HCT116 (cell line): Measurements from ENCODE around the gene TBX4. TPM values are rescaled to one million over a fixed set of nuclear protein-coding genes. Genes with fewer than 3 reads are reported as not detected.

Source experiments
- ATAC-seq: fragments of 200-7000 bp; cut with Tn5 transposase; 2 replicates; pipeline ENCODE4 v1.9.1; 2020; ENCODE audit warnings: mild to moderate bottlenecking, moderate library complexity
- BruUV-seq: library from RNA; stranded (reverse); fragments of 400-500 nt; replicated peaks from 2 replicates; lab custom pipeline; 2021; lab: Mats Ljungman, UMichigan
- CTCF ChIA-PET: fragments of 300-600 bp; sonication (Branson Sonifier 250); formaldehyde crosslinking; loops from one replicate; lab custom pipeline; 2021; ENCODE audit warnings: antibody characterized with exemption; lab: Charles Lee
- POLR2A ChIA-PET: fragments of 300-600, 350-600 bp; sonication (Branson Sonifier 250); formaldehyde crosslinking; loops from one replicate; lab custom pipeline; 2021; ENCODE audit warnings: antibody characterized with exemption; lab: Charles Lee
- RAD21 ChIA-PET, 2 experiments: fragments of 300-600 bp; sonication (Branson Sonifier 250); formaldehyde crosslinking; loops; one replicate each; lab custom pipeline; 2023; ENCODE audit warnings: low total read pairs in 2 of 2; ENCODE audit not compliant: uncharacterized antibody in 2 of 2, unreplicated experiment in 2 of 2, low non-redundant PET in 1 of 2; lab: Charles Lee
- DNase-seq: peaks from one replicate; pipeline ENCODE4 v3.0.0-alpha.2; 2010; ENCODE audit warnings: low read depth, low spot score
- H2AFZ ChIP-seq: fragments of 200-600 bp; shearing (Covaris generic), sonication (generic); 2 replicates; pipeline ENCODE4 v1.6.1; 2017; ENCODE audit warnings: low read depth, mixed run types, mixed read lengths, antibody characterized with exemption, low read length; ENCODE audit not compliant: poor library complexity, severe bottlenecking
- H3K27ac ChIP-seq: 2 replicates; pipeline ENCODE4 v1.5.1; 2012; ENCODE audit warnings: low read depth, low read length
- H3K27me3 ChIP-seq: fragments of 200-600 bp; sonication (generic); 2 replicates; pipeline ENCODE4 v1.6.1; 2016; ENCODE audit warnings: mixed run types, low read length, mixed read lengths; ENCODE audit not compliant: insufficient read depth
- H3K36me3 ChIP-seq, 2 experiments: fragments of 200-500 bp in 1 of 2; fragments of 200-600 bp in 1 of 2; sonication (Bioruptor generic) in 1 of 2; sonication (generic) in 1 of 2; 2 replicates each; pipeline versions ENCODE4 v1.5.1 to v1.6.1; 2014 to 2016; ENCODE audit warnings: low read length in 2 of 2, inconsistent platforms in 1 of 2, mixed read lengths in 1 of 2, mixed run types in 1 of 2; ENCODE audit not compliant: insufficient read depth in 2 of 2, control insufficient read depth in 1 of 2
- H3K4me1 ChIP-seq, 2 experiments: fragments of 200-600 bp in 1 of 2; sonication (generic) in 1 of 2; 2 replicates each; pipeline versions ENCODE4 v1.5.1 to v1.6.1; 2012 to 2017; ENCODE audit warnings: low read length in 2 of 2, inconsistent platforms in 1 of 2, mild to moderate bottlenecking in 1 of 2, mixed read lengths in 1 of 2, mixed run types in 1 of 2, moderate library complexity in 1 of 2; ENCODE audit not compliant: insufficient read depth in 2 of 2, control insufficient read depth in 1 of 2
- H3K4me2 ChIP-seq: fragments of 200-600 bp; sonication (generic); 2 replicates; pipeline ENCODE4 v1.6.1; 2017; ENCODE audit warnings: mixed run types, low read length, mixed read lengths
- H3K4me3 ChIP-seq, 2 experiments: fragments of 200-600 bp in 1 of 2; sonication (generic) in 1 of 2; replicated peaks in 1 of 2; 2 replicates each; pipeline ENCODE4 v1.5.1; 2011 to 2016; ENCODE audit warnings: low read length in 2 of 2, control low read depth in 1 of 2, low read depth in 1 of 2, mild to moderate bottlenecking in 1 of 2, mixed read lengths in 1 of 2, mixed run types in 1 of 2
- H3K79me2 ChIP-seq: fragments of 200-600 bp; sonication (generic); 2 replicates; pipeline ENCODE4 v1.6.1; 2017; ENCODE audit warnings: mild to moderate bottlenecking, mixed run types, low read length, moderate library complexity, mixed read lengths; ENCODE audit not compliant: insufficient read depth
- H3K9ac ChIP-seq: fragments of 200-600 bp; sonication (generic); 2 replicates; pipeline ENCODE4 v1.6.1; 2016; ENCODE audit warnings: low read length, mixed read lengths
- H3K9me2 ChIP-seq: fragments of 200-600 bp; sonication (generic), shearing (Covaris generic); 2 replicates; pipeline ENCODE4 v1.6.1; 2017; ENCODE audit warnings: mixed run types, mild to moderate bottlenecking, moderate library complexity; ENCODE audit not compliant: insufficient read depth
- H3K9me3 ChIP-seq, 2 experiments: fragments of 200-500 bp in 1 of 2; fragments of 200-600 bp in 1 of 2; sonication (Bioruptor generic) in 1 of 2; sonication (generic) in 1 of 2; 2 replicates each; pipeline ENCODE4 v1.6.1; 2014 to 2017; ENCODE audit warnings: low read length in 2 of 2, mixed read lengths in 2 of 2, inconsistent platforms in 1 of 2, low read depth in 1 of 2, mild to moderate bottlenecking in 1 of 2, mixed run types in 1 of 2, moderate library complexity in 1 of 2; ENCODE audit not compliant: control insufficient read depth in 1 of 2, insufficient read depth in 1 of 2
- H4K20me1 ChIP-seq: fragments of 200-600 bp; sonication (generic), shearing (Covaris generic); 2 replicates; pipeline ENCODE4 v1.6.1; 2017; ENCODE audit warnings: mixed run types, mild to moderate bottlenecking, moderate library complexity; ENCODE audit not compliant: insufficient read depth
- CBX3 ChIP-seq: IDR thresholded peaks from 2 replicates; pipeline ENCODE4 v1.6.1; 2012; ENCODE audit warnings: low read depth
- CEBPB ChIP-seq: IDR thresholded peaks from 2 replicates; pipeline ENCODE4 v1.6.1; 2012; ENCODE audit warnings: low read depth
- ELF1 ChIP-seq: IDR thresholded peaks from 2 replicates; pipeline ENCODE4 v1.6.1; 2012; ENCODE audit warnings: low read depth, borderline replicate concordance
- MAX ChIP-seq: IDR thresholded peaks from 2 replicates; pipeline ENCODE4 v1.6.1; 2012
- RAD21 ChIP-seq: IDR thresholded peaks from 2 replicates; pipeline ENCODE4 v1.6.1; 2012; ENCODE audit warnings: low read depth, mild to moderate bottlenecking
- SIN3A ChIP-seq: IDR thresholded peaks from 2 replicates; pipeline ENCODE4 v1.6.1; 2012; ENCODE audit warnings: low read depth
- SP1 ChIP-seq: IDR thresholded peaks from 2 replicates; pipeline ENCODE4 v1.6.1; 2012; ENCODE audit warnings: low read depth
- SRF ChIP-seq: IDR thresholded peaks from 2 replicates; pipeline ENCODE4 v1.6.1; 2012; ENCODE audit warnings: low read depth
- TCF7L2 ChIP-seq: IDR thresholded peaks from 2 replicates; pipeline ENCODE4 v1.7.0; 2011; ENCODE audit warnings: borderline replicate concordance, inconsistent platforms; ENCODE audit not compliant: insufficient read depth, insufficient read length; ENCODE audit errors: extremely low read depth
- YY1 ChIP-seq: IDR thresholded peaks from 2 replicates; pipeline ENCODE4 v1.6.1; 2011; ENCODE audit warnings: low read length, low read depth, moderate library complexity, mild to moderate bottlenecking; ENCODE audit not compliant: insufficient replicate concordance; ENCODE audit errors: extremely low read depth
- intact Hi-C: fragments of 100-400 bp; cut with micrococcal nuclease; formaldehyde crosslinking; loops from 2 replicates; pipeline ENCODE4 v1.10.0; 2022
- total RNA-seq: library from RNA; stranded (reverse); gene quantifications from one replicate; pipeline ENCODE4 v1.2.1, GENCODE V29; 2021; ENCODE audit not compliant: unreplicated experiment

Gene TBX4
- total RNA-seq, 1 experiment from 2014 or later = 0.27 TPM

GRCh38 chr17:61490540-61490975 is 38.3 kb downstream of the TBX4 start:
- ChIA-PET CTCF (no interaction called here), RAD21 (no interaction called here), POLR2A (no interaction called here)
- no peak overlapping the region for H3K9ac ChIP-seq
- no peak for TF ChIP-seq TCF7L2
- no peak for TF ChIP-seq YY1
- peak; percentile 71 for TF ChIP-seq CEBPB
- no peak for TF ChIP-seq SP1
- no peak for TF ChIP-seq SIN3A
- TF ChIP-seq MAX = no peak
- 0 out of 2 replicates have a peak overlapping the region, but pooled peaks have one; percentile 2 for H3K27ac ChIP-seq
- no peaks in the 10 kb centered on the region for H4K20me1 ChIP-seq
- H3K4me2 ChIP-seq = no peak overlapping the region
- H2AFZ ChIP-seq = no peak overlapping the region
- peaks cover 41 to 45% of the 10 kb centered on the region in 2 experiments for H3K4me1 ChIP-seq
- no peak overlapping the region for H3K4me3 ChIP-seq
- H3K36me3 ChIP-seq = no peaks in the 10 kb centered on the region
- no peaks in the 10 kb centered on the region for H3K79me2 ChIP-seq
- no TSS peak for BruUV-seq
- ATAC-seq (no peak), DNase-seq (no peak)
- no peaks in the 10 kb centered on the region for H3K9me3 ChIP-seq
- intact Hi-C loops = no loop called here
- no peaks in the 10 kb centered on the region for H3K27me3 ChIP-seq
- H3K9me2 ChIP-seq = no peaks in the 10 kb centered on the region

GRCh38 chr17:61491981-61492380 is 39.8 kb downstream of the TBX4 start:
- POLR2A ChIA-PET = interaction anchor here (1.0 kb wide), 1 partner anchor 8 kb away, joined by 3 read pairs; no protein-coding TSS in a partner anchor
- no peak overlapping the region for H2AFZ ChIP-seq
- no peak for TF ChIP-seq SRF
- TF ChIP-seq RAD21 = no peak
- TF ChIP-seq ELF1 = no peak
- TF ChIP-seq CBX3 = no peak
- RAD21 ChIA-PET = no interaction called here
- H3K27ac ChIP-seq = no peak overlapping the region; the same call in 1 of the 2 replicates
- ATAC-seq (no peak), DNase-seq (no peak)
- peaks cover 48 to 55% of the 10 kb centered on the region in 2 experiments for H3K4me1 ChIP-seq
- no peaks in the 10 kb centered on the region for H3K27me3 ChIP-seq
- H3K9me3 ChIP-seq = no peaks in the 10 kb centered on the region
- no peaks in the 10 kb centered on the region for H3K9me2 ChIP-seq
- no peak overlapping the region for H3K9ac ChIP-seq
- no peaks in the 10 kb centered on the region for H4K20me1 ChIP-seq
- BruUV-seq = no TSS peak
- H3K36me3 ChIP-seq = no peaks in the 10 kb centered on the region
- no peak overlapping the region for H3K4me2 ChIP-seq
- no peaks in the 10 kb centered on the region for H3K79me2 ChIP-seq
- CTCF ChIA-PET = no interaction called here
- intact Hi-C loops = no loop called here
- H3K4me3 ChIP-seq = no peak overlapping the region
